Caco-2 (cell line): Measurements from ENCODE around the gene ILF2. TPM values are rescaled to one million over a fixed set of nuclear protein-coding genes. Genes with fewer than 3 reads are reported as not detected.

ENCODE experiments used
- BruUV-seq: library from RNA; stranded (reverse); fragments of 400-500 nt; replicated peaks from 2 replicates; lab custom pipeline; 2021; lab: Mats Ljungman, UMichigan
- CTCF ChIA-PET: fragments of 300-600 bp; sonication (Branson Sonifier 250); formaldehyde crosslinking; loops from one replicate; lab custom pipeline; 2022; ENCODE audit warnings: antibody characterized with exemption; lab: Charles Lee
- POLR2A ChIA-PET: fragments of 300-600 bp; sonication (Branson Sonifier 250); formaldehyde crosslinking; loops from one replicate; lab custom pipeline; 2022; ENCODE audit warnings: antibody characterized with exemption; lab: Charles Lee
- DNase-seq, 2 experiments: peaks; one replicate each; pipeline versions ENCODE4 v3.0.0 to v3.0.0-alpha.2; 2020 to 2022
- H3K27me3 ChIP-seq: replicated peaks from 2 replicates; pipeline ENCODE4 v1.6.0; 2011; ENCODE audit warnings: low read length; ENCODE audit not compliant: control insufficient read depth, insufficient read depth
- H3K36me3 ChIP-seq: 2 replicates; pipeline ENCODE4 v1.5.1; 2011; ENCODE audit warnings: low read length; ENCODE audit not compliant: control insufficient read depth, insufficient read depth
- H3K4me1 ChIP-seq: fragments of 250-450 bp; sonication (Bioruptor Pico); 2 replicates; pipeline ENCODE4 v1.5.1; 2020; ENCODE audit warnings: mild to moderate bottlenecking
- H3K4me3 ChIP-seq: 2 replicates; pipeline ENCODE4 v1.5.1; 2011; ENCODE audit warnings: low read depth, mild to moderate bottlenecking, control low read depth, low read length
- H3K9me3 ChIP-seq: fragments of 250-450 bp; sonication (Bioruptor Pico); 2 replicates; pipeline ENCODE4 v1.5.1; 2020; ENCODE audit warnings: mild to moderate bottlenecking, moderate library complexity
- H3K27ac Mint-ChIP-seq: one replicate; pipeline ENCODE4 v1.8.0; 2022; ENCODE audit warnings: mixed read lengths; ENCODE audit not compliant: unreplicated experiment
- H3K27me3 Mint-ChIP-seq: one replicate; pipeline ENCODE4 v1.8.0; 2022; ENCODE audit warnings: mixed read lengths; ENCODE audit not compliant: insufficient read depth, unreplicated experiment
- H3K36me3 Mint-ChIP-seq: one replicate; pipeline ENCODE4 v1.8.0; 2022; ENCODE audit warnings: mild to moderate bottlenecking, mixed read lengths; ENCODE audit not compliant: insufficient read depth, unreplicated experiment
- H3K4me1 Mint-ChIP-seq: one replicate; pipeline ENCODE4 v1.8.0; 2022; ENCODE audit warnings: low read depth, mixed read lengths; ENCODE audit not compliant: unreplicated experiment
- H3K4me3 Mint-ChIP-seq: one replicate; pipeline ENCODE4 v1.8.0; 2022; ENCODE audit warnings: mild to moderate bottlenecking, moderate library complexity, mixed read lengths; ENCODE audit not compliant: unreplicated experiment
- H3K9me3 Mint-ChIP-seq: one replicate; pipeline ENCODE4 v1.8.0; 2022; ENCODE audit warnings: mixed read lengths; ENCODE audit not compliant: unreplicated experiment
- CTCF ChIP-seq, 2 experiments: fragments of 200-600 bp in 1 of 2; IDR thresholded peaks; 1 replicate in 1 of 2; 2 replicates in 1 of 2; pipeline versions ENCODE4 v1.5.1 to v1.8.0; 2011 to 2022; ENCODE audit warnings: antibody characterized with exemption in 1 of 2, control low read depth in 1 of 2, inconsistent platforms in 1 of 2, low read depth in 1 of 2, low read length in 1 of 2, mild to moderate bottlenecking in 1 of 2, moderate library complexity in 1 of 2; ENCODE audit not compliant: insufficient read depth in 1 of 2, severe bottlenecking in 1 of 2, unreplicated experiment in 1 of 2
- intact Hi-C: fragments of 100-400 bp; cut with micrococcal nuclease; formaldehyde crosslinking; loops from one replicate; pipeline ENCODE4 v1.10.0; 2022; ENCODE audit not compliant: unreplicated experiment
- total RNA-seq: library from RNA; stranded (reverse); gene quantifications from 2 replicates; pipeline ENCODE4 v1.2.3, GENCODE V29; 2022

Gene ILF2
- total RNA-seq, 1 experiment from 2014 or later: 287 TPM

- no TSS peak for BruUV-seq
- no peak for TF ChIP-seq CTCF (IDR thresholded peaks at IDR 0.05; ENCODE audit: insufficient read depth in 1 of 2, low read depth in 1 of 2, low read length in 1 of 2, severe bottlenecking in 1 of 2, unreplicated experiment in 1 of 2)
- H3K9me3 ChIP-seq: no peaks in the 10 kb centered on the region
- H3K4me1 ChIP-seq: no peaks in the 10 kb centered on the region
- no peaks in the 10 kb centered on the region for H3K36me3 ChIP-seq
- no peak for DNase-seq
- ChIA-PET POLR2A (no interaction called here), CTCF (no interaction called here)
- Mint-ChIP-seq H3K36me3 (no peaks in the 10 kb centered on the region), H3K27me3 (no peaks in the 10 kb centered on the region), H3K27ac (no peak overlapping the region), H3K9me3 (no peaks in the 10 kb centered on the region), H3K4me1 (peaks cover 7% of the 10 kb centered on the region), H3K4me3 (no peak overlapping the region)
- H3K4me3 ChIP-seq: no peak overlapping the region
- intact Hi-C loops: no loop called here
- no peaks in the 10 kb centered on the region for H3K27me3 ChIP-seq
Measured at GRCh38 chr1:153711026-153711425, 40.2 kb upstream of the ILF2 start.

- Histone ChIP-seq H3K4me3 (no peak overlapping the region), H3K36me3 (no peaks in the 10 kb centered on the region), H3K9me3 (no peaks in the 10 kb centered on the region), H3K27me3 (no peaks in the 10 kb centered on the region), H3K4me1 (no peaks in the 10 kb centered on the region)
- ChIA-PET POLR2A (no interaction called here), CTCF (no interaction called here)
- BruUV-seq: no TSS peak
- intact Hi-C loops: no loop called here
- no peak for TF ChIP-seq CTCF (IDR thresholded peaks at IDR 0.05; ENCODE audit: insufficient read depth in 1 of 2, low read depth in 1 of 2, low read length in 1 of 2, severe bottlenecking in 1 of 2, unreplicated experiment in 1 of 2)
- no peak overlapping the region for H3K27ac Mint-ChIP-seq
- H3K4me3 Mint-ChIP-seq: no peak overlapping the region
- H3K4me1 Mint-ChIP-seq: peaks cover 7% of the 10 kb centered on the region
- H3K36me3 Mint-ChIP-seq: no peaks in the 10 kb centered on the region
- no peaks in the 10 kb centered on the region for H3K9me3 Mint-ChIP-seq
- DNase-seq: no peak
- no peaks in the 10 kb centered on the region for H3K27me3 Mint-ChIP-seq
Measured at GRCh38 chr1:153705484-153705883, 34.7 kb upstream of the ILF2 start.

GRCh38 chr1:153699768-153700167, 29.0 kb upstream of the ILF2 start:
- no peaks in the 10 kb centered on the region for H3K9me3 Mint-ChIP-seq

More at GRCh38 chr1:153699768-153700167, 29.0 kb upstream of the ILF2 start:
- no peak for TF ChIP-seq CTCF (IDR thresholded peaks at IDR 0.05; ENCODE audit: insufficient read depth in 1 of 2, low read depth in 1 of 2, low read length in 1 of 2, severe bottlenecking in 1 of 2, unreplicated experiment in 1 of 2)
- no TSS peak for BruUV-seq
- Histone ChIP-seq H3K9me3 (no peaks in the 10 kb centered on the region), H3K36me3 (no peaks in the 10 kb centered on the region), H3K4me3 (no peak overlapping the region), H3K4me1 (peaks cover 13% of the 10 kb centered on the region), H3K27me3 (no peaks in the 10 kb centered on the region)
- Mint-ChIP-seq H3K27ac (no peak overlapping the region), H3K4me1 (peaks cover 10% of the 10 kb centered on the region), H3K36me3 (no peaks in the 10 kb centered on the region), H3K27me3 (no peaks in the 10 kb centered on the region), H3K4me3 (no peak overlapping the region)
- intact Hi-C loops: no loop called here
- CTCF ChIA-PET: no interaction called here
- no peak for DNase-seq
- POLR2A ChIA-PET: interaction anchor here (0.7 kb wide), 1 partner anchor 36 kb away, joined by 3 read pairs; no protein-coding TSS in a partner anchor
